Rectal smooth muscle tissue (tissue), 1 donor: Measurements from ENCODE around the gene TNFRSF8.
"Not testable (repeated sequence)": the region's sequence is repeated elsewhere in the genome, so short reads cannot be mapped to it uniquely, and the experiment has no call there.

Experiments
- H3K27ac ChIP-seq: one replicate; pipeline ENCODE4 v1.7.0; 2013; ENCODE audit warnings: low read depth, low read length, inconsistent platforms
- H3K27me3 ChIP-seq: one replicate; pipeline ENCODE4 v1.7.0; 2013; ENCODE audit warnings: low read length; ENCODE audit not compliant: control insufficient read depth, insufficient read depth
- H3K36me3 ChIP-seq: one replicate; pipeline ENCODE4 v1.7.0; 2013; ENCODE audit warnings: low read length; ENCODE audit not compliant: control insufficient read depth, insufficient read depth
- H3K4me1 ChIP-seq: one replicate; pipeline ENCODE4 v1.7.0; 2013; ENCODE audit warnings: low read length; ENCODE audit not compliant: control insufficient read depth, insufficient read depth
- H3K4me3 ChIP-seq: one replicate; pipeline ENCODE4 v1.7.0; 2013; ENCODE audit warnings: low read length
- H3K9ac ChIP-seq: one replicate; pipeline ENCODE4 v1.7.0; 2013; ENCODE audit warnings: low read length

TNFRSF8 gene

DNA sequence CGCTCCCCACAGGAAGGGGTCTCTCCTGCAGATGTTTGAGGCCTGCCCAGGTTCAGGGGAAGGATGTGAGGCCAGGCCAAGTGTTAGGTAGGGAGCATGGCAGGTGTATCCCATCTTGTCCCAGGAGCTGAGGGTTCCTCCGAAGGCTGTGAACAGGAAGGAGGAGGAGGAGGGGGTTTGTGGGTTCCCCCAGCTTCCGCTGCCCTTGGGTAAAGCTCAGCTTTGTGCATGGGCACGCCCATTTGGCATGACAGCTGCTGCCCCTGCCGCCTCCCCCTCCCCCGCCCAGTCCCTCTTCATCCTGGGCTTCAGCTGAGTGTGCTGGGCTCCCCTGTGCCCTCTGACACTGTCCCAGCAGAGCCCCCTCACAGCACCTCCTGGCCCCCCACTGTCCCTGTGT is 25.5 kb downstream of the TNFRSF8 start:
- H3K27ac ChIP-seq: no peak overlapping the region
- H3K36me3 ChIP-seq: no peaks in the 10 kb centered on the region
- no peak overlapping the region for H3K4me3 ChIP-seq
- H3K27me3 ChIP-seq: no peaks in the 10 kb centered on the region
- H3K9ac ChIP-seq: no peak overlapping the region
- no peaks in the 10 kb centered on the region for H3K4me1 ChIP-seq

DNA sequence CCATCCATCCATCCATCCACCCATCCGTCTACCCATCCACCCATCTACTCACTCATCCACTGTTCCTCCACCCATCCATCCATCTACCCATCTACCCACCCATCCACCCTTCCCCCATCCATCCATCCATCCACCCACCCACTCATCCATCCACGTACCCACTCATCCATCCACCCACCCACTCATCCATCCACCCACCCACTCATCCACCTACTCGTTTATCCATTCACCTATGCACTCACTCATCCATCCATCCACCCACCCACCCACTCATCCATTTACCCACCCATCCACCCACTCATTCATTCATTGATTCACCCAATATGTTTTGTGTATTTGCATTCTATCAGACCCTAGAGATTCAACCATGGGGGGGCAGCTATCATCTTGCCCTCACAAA is 27.2 kb downstream of the TNFRSF8 start:
- Histone ChIP-seq H3K36me3 (no peaks in the 10 kb centered on the region), H3K4me1 (no peaks in the 10 kb centered on the region), H3K27ac (no peak overlapping the region), H3K9ac (no peak overlapping the region), H3K4me3 (no peak overlapping the region), H3K27me3 (no peaks in the 10 kb centered on the region)

DNA sequence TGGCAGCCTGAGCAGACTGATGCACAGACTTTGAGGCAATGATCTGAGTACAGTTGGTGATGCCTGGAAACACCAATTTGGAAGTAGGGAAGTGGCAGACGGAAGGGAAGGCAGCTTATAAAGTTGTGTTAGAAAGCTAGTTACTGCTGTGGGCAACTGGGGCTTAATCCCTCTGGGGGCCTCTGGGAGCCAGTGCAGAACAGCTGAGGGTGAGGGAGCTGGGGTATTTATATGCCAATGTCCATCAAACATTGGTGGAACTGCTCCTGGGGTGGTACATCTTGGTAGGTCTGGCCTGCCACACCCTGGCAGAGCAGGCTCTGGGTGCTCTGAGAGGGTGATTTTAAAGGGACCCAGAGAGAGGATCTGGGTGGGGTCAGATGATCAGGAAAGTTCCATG is 28.1 kb downstream of the TNFRSF8 start:
- Histone ChIP-seq H3K4me1 (no peaks in the 10 kb centered on the region), H3K27ac (no peak overlapping the region), H3K4me3 (no peak overlapping the region), H3K9ac (no peak overlapping the region), H3K36me3 (no peaks in the 10 kb centered on the region), H3K27me3 (no peaks in the 10 kb centered on the region)

DNA sequence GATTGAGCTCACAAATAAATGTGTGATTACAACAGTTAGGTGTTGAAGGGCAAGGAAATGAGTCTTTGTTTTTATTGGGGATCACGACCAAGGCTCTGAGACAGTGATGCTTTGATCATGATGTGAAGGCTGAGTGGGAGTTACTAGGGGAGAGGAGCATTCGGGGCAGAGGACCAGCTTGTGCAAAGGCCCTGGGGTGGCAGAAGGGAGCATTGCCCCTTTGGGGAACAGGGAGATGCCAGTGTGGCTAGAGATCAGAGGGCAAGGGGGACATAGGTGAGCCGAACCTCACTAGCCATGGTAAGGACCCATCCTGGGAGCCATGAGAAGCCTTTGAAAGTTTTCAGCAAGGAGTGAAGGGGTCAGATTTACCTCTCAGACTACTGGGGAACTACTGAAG is 31.1 kb downstream of the TNFRSF8 start:
- Histone ChIP-seq H3K36me3 (no peaks in the 10 kb centered on the region), H3K4me3 (no peak overlapping the region), H3K27ac (no peak overlapping the region), H3K9ac (no peak overlapping the region), H3K27me3 (no peaks in the 10 kb centered on the region), H3K4me1 (no peaks in the 10 kb centered on the region)

DNA sequence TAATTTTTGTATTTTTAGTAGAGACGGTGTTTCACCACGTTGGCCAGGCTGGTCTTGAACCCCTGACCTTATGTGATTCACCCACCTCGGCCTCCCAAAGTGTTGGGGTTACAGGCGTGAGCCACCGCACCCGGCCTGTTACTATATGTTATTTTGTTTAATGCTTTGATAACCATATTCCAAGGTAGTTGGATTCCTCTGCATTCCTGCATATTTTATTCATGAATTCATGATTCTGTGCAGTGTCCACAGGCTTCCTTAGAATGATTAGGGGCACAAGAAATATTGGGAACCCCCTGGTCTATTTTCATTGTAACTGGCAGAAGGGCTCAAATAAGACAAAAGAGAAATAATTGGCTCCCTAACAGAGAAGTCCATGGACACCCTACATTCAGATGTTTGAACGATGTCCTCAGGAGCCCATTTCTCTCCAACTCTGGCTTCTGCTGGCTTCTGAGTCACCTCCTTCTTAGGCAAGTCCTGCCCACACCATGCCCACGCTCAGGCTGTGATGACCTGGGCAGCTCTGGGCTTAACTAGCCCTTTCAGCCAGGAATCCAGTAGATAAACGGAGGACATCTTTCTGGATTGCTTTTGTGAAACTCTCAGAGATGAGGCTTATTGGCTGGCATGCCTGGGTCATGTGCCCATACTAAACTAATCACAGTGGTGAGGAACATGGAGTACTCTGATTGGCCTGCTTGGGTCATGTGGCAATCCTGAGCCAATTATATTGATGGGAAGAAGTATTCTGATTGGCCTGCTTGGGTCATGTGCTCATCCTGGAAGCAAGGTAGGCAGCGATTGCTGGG is 32.6 kb downstream of the TNFRSF8 start:
- Histone ChIP-seq H3K36me3 (no peaks in the 10 kb centered on the region), H3K4me1 (no peaks in the 10 kb centered on the region), H3K9ac (no peak overlapping the region), H3K4me3 (no peak overlapping the region), H3K27ac (no peak overlapping the region), H3K27me3 (no peaks in the 10 kb centered on the region)

DNA sequence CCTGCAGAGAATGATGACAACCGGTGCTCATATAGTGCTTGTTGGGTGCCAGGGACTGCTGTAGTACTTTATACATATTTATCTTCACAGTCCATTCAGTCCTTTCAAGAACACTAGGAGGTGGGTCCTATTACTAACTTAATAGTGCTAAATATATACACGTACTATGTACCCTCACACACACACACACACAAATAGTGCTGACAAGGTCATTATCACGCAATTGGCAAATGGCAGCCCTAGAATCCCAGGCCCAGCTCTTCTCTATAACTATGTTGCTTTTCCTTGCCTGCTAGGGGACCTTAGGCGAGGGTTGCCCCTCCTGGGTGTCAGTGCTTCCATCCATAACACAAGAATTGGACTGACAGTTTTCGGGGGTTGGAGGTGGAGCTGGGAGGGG is 33.5 kb downstream of the TNFRSF8 start:
- H3K4me3 ChIP-seq: no peak overlapping the region
- no peak overlapping the region for H3K9ac ChIP-seq
- no peaks in the 10 kb centered on the region for H3K27me3 ChIP-seq
- no peaks in the 10 kb centered on the region for H3K36me3 ChIP-seq
- no peaks in the 10 kb centered on the region for H3K4me1 ChIP-seq
- no peak overlapping the region for H3K27ac ChIP-seq

DNA sequence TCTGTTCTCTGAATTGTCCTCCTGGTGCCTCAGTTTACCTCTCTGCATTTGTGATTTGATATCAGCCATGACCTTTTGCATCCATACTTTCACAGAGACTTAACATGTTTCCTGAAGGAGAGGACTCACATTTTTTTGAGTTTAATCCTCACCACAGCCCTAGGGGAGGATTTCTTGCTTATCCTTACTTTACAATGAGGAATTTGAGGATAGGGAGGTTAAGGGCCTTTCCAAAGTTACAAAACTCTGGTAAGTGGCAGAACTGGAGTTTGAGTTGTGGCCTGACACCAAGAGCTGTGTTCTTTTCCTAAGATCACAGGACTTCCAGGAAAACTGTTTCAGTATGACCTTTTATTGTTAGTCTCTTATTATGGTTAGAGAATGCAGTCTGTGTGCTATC is 34.2 kb downstream of the TNFRSF8 start:
- no peak overlapping the region for H3K4me3 ChIP-seq
- H3K9ac ChIP-seq: no peak overlapping the region
- H3K27me3 ChIP-seq: no peaks in the 10 kb centered on the region
- H3K4me1 ChIP-seq: no peaks in the 10 kb centered on the region
- no peaks in the 10 kb centered on the region for H3K36me3 ChIP-seq
- no peak overlapping the region for H3K27ac ChIP-seq

DNA sequence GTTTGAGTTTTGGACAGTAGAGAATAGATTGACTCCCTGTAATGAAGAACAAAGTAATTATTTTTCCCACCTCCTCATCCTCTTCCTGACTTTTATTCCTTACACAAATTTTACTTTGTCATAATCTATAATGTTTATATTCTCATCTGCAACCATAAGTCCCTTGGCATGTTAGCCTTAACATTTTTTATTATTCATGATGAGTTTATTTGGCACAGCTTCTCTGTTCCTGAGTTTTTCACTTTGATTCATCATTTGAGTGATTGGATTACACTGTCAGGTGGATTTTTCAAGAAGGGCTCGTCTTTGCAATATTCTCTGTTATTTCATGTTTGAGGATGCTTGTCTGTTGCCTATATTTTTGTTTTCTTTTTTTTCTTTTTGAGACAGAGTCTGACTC is 35.7 kb downstream of the TNFRSF8 start:
- no peak overlapping the region for H3K4me3 ChIP-seq
- no peaks in the 10 kb centered on the region for H3K36me3 ChIP-seq
- H3K9ac ChIP-seq: no peak overlapping the region
- H3K27me3 ChIP-seq: no peaks in the 10 kb centered on the region
- H3K27ac ChIP-seq: no peak overlapping the region
- H3K4me1 ChIP-seq: no peaks in the 10 kb centered on the region

DNA sequence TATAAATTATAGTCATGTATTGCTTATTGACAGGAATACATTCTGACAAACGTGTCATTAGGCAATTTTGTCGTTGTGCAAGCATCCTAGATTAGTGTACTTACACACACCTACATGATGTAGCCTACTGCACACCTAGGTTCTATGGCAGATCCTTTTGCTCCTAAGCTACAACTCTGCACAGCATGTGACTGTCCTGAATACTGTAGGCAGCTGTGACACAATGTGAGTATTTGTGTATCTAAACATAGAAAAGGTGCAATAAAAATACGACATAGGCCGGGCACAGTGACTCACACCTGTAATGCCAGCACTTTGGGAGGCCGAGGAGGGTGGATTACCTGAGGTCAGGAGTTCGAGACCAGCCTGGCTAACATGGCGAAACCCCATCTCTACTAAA is 36.5 kb downstream of the TNFRSF8 start:
- Histone ChIP-seq H3K4me1 (no peaks in the 10 kb centered on the region), H3K27me3 (no peaks in the 10 kb centered on the region), H3K4me3 (no peak overlapping the region), H3K9ac (no peak overlapping the region), H3K27ac (no peak overlapping the region), H3K36me3 (no peaks in the 10 kb centered on the region)

DNA sequence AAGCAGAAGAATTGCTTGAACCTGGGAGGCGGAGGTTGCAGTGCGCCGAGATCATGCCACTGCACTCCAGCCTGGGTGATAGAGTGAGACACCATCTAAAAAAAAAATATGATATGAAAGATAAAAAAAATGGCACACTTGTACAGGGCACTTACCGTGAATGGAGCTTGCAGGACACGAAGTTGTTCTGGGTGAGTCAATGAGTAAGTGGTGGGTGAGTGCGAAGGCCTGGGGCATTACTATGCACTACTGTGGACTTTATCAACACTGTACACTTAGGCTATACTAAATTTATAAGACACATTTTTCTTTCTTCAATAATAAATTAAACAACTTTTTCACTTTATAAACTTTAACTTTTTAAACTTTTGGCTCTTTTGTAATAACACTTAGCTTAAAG is 37.0 kb downstream of the TNFRSF8 start:
- H3K27me3 ChIP-seq: no peaks in the 10 kb centered on the region
- no peaks in the 10 kb centered on the region for H3K4me1 ChIP-seq
- H3K9ac ChIP-seq: no peak overlapping the region
- H3K4me3 ChIP-seq: no peak overlapping the region
- H3K27ac ChIP-seq: no peak overlapping the region
- H3K36me3 ChIP-seq: no peaks in the 10 kb centered on the region

DNA sequence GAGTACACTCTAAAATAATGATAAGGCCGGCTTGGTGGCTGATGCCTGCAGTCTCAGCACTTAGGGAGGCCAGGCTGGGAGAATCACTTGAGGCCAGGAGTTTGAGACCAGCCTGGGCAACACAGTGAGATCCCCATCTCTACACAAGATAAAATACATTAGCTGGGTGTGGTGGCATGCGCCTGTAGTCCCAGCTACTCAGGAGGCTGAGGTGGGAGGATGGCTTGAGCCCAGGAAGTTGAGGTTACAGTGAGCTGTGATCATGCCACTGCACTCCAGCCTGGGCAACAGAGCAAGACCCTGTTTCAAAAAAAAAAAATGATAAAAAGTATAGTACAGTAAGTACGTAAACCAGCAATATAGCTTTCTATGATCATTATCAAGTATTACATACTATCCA is 38.0 kb downstream of the TNFRSF8 start:
- not testable (repeated sequence) for H3K4me3 ChIP-seq, H3K27me3 ChIP-seq, H3K36me3 ChIP-seq, H3K27ac ChIP-seq, H3K4me1 ChIP-seq, H3K9ac ChIP-seq

DNA sequence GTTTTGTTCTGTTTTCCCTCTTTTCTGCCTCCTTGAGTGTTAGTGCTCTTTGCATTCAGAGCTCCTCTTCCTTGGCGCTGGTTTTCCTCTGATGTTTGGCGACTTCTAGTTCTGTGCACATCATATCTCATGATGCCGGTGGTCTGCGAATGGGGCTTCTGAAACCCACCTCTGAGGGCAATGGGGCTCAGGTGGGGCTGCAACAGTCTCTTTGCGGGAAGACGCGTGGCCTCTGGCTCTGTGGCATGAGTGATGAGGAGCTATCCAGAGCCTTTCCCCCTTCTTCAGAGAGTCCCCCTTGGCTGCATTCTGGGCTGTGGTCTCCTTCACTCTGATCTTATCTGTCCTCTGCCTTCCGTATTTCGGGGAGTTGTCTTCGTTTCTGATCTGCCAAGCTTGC is 39.0 kb downstream of the TNFRSF8 start:
- no peaks in the 10 kb centered on the region for H3K4me1 ChIP-seq
- no peaks in the 10 kb centered on the region for H3K27me3 ChIP-seq
- H3K36me3 ChIP-seq: no peaks in the 10 kb centered on the region
- no peak overlapping the region for H3K4me3 ChIP-seq
- no peak overlapping the region for H3K9ac ChIP-seq
- no peak overlapping the region for H3K27ac ChIP-seq

DNA sequence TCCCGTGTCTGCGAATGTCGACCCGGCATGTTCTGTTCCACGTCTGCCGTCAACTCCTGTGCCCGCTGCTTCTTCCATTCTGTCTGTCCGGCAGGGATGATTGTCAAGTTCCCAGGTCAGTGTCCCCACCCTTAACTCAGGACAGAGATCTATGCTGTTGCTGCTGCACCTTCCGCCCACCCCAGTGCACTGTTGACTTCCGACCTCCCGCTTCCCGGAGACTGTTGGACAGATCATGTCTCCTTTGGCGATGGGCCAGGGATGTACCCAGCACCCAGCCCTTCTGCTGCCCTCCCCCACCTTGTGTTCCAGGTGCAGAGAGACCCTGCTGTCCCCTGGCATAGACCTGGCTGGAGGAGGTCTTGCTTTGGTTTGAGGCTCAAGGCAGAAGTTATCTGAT is 41.3 kb downstream of the TNFRSF8 start:
- no peak overlapping the region for H3K27ac ChIP-seq
- no peaks in the 10 kb centered on the region for H3K27me3 ChIP-seq
- H3K9ac ChIP-seq: no peak overlapping the region
- H3K36me3 ChIP-seq: no peaks in the 10 kb centered on the region
- H3K4me3 ChIP-seq: no peak overlapping the region
- no peaks in the 10 kb centered on the region for H3K4me1 ChIP-seq
